ENCODE measurements around the gene RBMS3. TPM values are rescaled to one million over a fixed set of nuclear protein-coding genes. Genes with fewer than 3 reads are reported as not detected.

Gene RBMS3
- total RNA-seq, 4 donors from 2014 or later, result 7.3 to 21.8 (median 12.8) TPM

- intact Hi-C loops (cut with DNase I; ENCODE audit: low total_unique reads), result no loop called here
- DNase-seq (ENCODE audit: low spot score in 2 of 2), result no peak
- H3K4me3 ChIP-seq (ENCODE audit: low read depth, poor library complexity, severe bottlenecking), result no peak overlapping the region
- 29 to 37% methylated on average over 3 of the region's 3 CpGs for WGBS, 2 donors
- TF ChIP-seq CTCF (IDR thresholded peaks at IDR 0.05) (no peak), POLR2A (IDR thresholded peaks at IDR 0.05) (no peak)
Observed at GRCh38 chr3:29514170-29514569, 233.3 kb downstream of the RBMS3 start.

GRCh38 chr3:29514912-29515311 is 234.0 kb downstream of the RBMS3 start:
- no peak overlapping the region for H3K4me3 ChIP-seq (ENCODE audit: low read depth, poor library complexity, severe bottlenecking)
- TF ChIP-seq POLR2A (IDR thresholded peaks at IDR 0.05) (no peak), CTCF (IDR thresholded peaks at IDR 0.05) (no peak)
- no peak for DNase-seq (ENCODE audit: low spot score in 2 of 2)
- intact Hi-C loops (cut with DNase I; ENCODE audit: low total_unique reads), result no loop called here
- 54% methylated on average over 3 of the region's 3 CpGs for WGBS, 2 donors

- TF ChIP-seq POLR2A (IDR thresholded peaks at IDR 0.05) (no peak), CTCF (IDR thresholded peaks at IDR 0.05) (no peak)
- no peak overlapping the region for H3K4me3 ChIP-seq (ENCODE audit: low read depth, poor library complexity, severe bottlenecking)
- 53 to 61% methylated on average over 2 of the region's 2 CpGs for whole genome bisulfite sequencing, 2 donors
- intact Hi-C loops (cut with DNase I; ENCODE audit: low total_unique reads), result no loop called here
- DNase-seq (ENCODE audit: low spot score in 2 of 2), result no peak
Observed at GRCh38 chr3:29515451-29515850, 234.6 kb downstream of the RBMS3 start.

GRCh38 chr3:29516164-29516563 is 235.3 kb downstream of the RBMS3 start:
- WGBS, 2 donors, result 88 to 91% methylated on average over 4 of the region's 4 CpGs
- DNase-seq (ENCODE audit: low spot score in 2 of 2), result no peak
- no peak for TF ChIP-seq POLR2A (IDR thresholded peaks at IDR 0.05)
- no peak for TF ChIP-seq CTCF (IDR thresholded peaks at IDR 0.05)
- intact Hi-C loops (cut with DNase I; ENCODE audit: low total_unique reads), result no loop called here
- no peak overlapping the region for H3K4me3 ChIP-seq (ENCODE audit: low read depth, poor library complexity, severe bottlenecking)

GRCh38 chr3:29520764-29521163 is 239.9 kb downstream of the RBMS3 start:
- WGBS, 2 donors, result 94 to 96% methylated on average over 3 of the region's 3 CpGs
- no peak overlapping the region for H3K4me3 ChIP-seq (ENCODE audit: low read depth, poor library complexity, severe bottlenecking)
- no peak for DNase-seq (ENCODE audit: low spot score in 2 of 2)
- no peak for TF ChIP-seq CTCF (IDR thresholded peaks at IDR 0.05)
- TF ChIP-seq POLR2A (IDR thresholded peaks at IDR 0.05), result no peak
- intact Hi-C loops (cut with DNase I; ENCODE audit: low total_unique reads), result no loop called here

GRCh38 chr3:29521293-29521692 is 240.4 kb downstream of the RBMS3 start:
- DNase-seq (ENCODE audit: low spot score in 2 of 2), result no peak
- H3K4me3 ChIP-seq (ENCODE audit: low read depth, poor library complexity, severe bottlenecking), result no peak overlapping the region
- 86 to 93% methylated on average over 1 of the region's 1 CpG for WGBS, 2 donors
- TF ChIP-seq CTCF (IDR thresholded peaks at IDR 0.05) (no peak), POLR2A (IDR thresholded peaks at IDR 0.05) (no peak)
- intact Hi-C loops (cut with DNase I; ENCODE audit: low total_unique reads), result no loop called here
